ENCODE results near the gene SLC41A3.

DNA sequence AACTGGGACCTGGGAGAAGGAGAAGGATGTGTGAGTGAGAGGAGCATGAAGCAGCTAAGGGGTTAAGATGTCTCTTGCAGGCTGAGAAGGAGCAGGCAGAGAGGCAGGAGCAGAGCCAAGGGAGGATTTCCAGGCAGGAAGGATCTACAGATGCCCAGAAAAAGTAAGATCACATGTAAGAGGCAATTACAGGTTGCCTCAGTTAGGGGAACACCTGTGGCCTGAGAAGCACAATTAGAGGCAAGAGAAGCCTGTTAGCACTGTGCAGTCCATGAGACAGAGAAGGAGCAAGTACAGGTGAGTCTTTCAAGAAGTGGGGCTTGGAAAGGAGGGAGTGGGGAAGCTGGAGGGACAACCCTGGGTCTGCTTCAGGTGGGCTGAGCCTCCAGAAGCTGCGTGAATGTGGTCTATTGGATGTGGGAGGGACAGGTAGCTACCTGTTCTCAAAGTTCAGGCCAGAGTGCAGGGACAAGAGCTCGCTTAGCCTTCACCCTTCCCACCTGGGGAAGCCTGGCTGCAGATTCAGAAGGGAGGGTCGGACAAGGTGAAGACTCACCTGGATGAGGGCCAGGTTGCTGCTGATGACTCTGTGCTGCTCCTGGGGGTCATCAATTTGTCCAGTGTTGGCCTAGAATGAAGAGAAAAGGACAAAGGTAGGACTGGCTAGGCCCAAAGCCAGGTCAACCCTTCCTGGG, 50.7 kb downstream of the SLC41A3 start:
- no peak for TF ChIP-seq POLR2A (IDR thresholded peaks at IDR 0.05; ENCODE audit: control extremely low read depth in 1 of 2, low read depth in 2 of 2, low read length in 2 of 2)
- TF ChIP-seq, protein P1, sequence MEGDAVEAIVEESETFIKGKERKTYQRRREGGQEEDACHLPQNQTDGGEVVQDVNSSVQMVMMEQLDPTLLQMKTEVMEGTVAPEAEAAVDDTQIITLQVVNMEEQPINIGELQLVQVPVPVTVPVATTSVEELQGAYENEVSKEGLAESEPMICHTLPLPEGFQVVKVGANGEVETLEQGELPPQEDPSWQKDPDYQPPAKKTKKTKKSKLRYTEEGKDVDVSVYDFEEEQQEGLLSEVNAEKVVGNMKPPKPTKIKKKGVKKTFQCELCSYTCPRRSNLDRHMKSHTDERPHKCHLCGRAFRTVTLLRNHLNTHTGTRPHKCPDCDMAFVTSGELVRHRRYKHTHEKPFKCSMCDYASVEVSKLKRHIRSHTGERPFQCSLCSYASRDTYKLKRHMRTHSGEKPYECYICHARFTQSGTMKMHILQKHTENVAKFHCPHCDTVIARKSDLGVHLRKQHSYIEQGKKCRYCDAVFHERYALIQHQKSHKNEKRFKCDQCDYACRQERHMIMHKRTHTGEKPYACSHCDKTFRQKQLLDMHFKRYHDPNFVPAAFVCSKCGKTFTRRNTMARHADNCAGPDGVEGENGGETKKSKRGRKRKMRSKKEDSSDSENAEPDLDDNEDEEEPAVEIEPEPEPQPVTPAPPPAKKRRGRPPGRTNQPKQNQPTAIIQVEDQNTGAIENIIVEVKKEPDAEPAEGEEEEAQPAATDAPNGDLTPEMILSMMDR (IDR thresholded peaks at IDR 0.05; ENCODE audit: control extremely low read depth in 1 of 3, insufficient read depth in 1 of 3, low read depth in 1 of 3, low read length in 3 of 3): no peak
- no peak for TF ChIP-seq POLR2AphosphoS5 (IDR thresholded peaks at IDR 0.05; ENCODE audit: low read depth, low read length)
- no peak for TF ChIP-seq GABPA (IDR thresholded peaks at IDR 0.05; ENCODE audit: borderline replicate concordance, insufficient read depth, low read length)
- no peak for TF ChIP-seq NRF1 (IDR thresholded peaks at IDR 0.05; ENCODE audit: low read depth, low read length)
- TF ChIP-seq SP1 (IDR thresholded peaks at IDR 0.05; ENCODE audit: low read depth, low read length): no peak
- TF ChIP-seq EP300 (IDR thresholded peaks at IDR 0.05; ENCODE audit: borderline replicate concordance in 1 of 2, low read depth in 2 of 2, low read length in 2 of 2): no peak
